Middle frontal gyrus (tissue), 1 donor: ENCODE data around the gene IDS.
A peak's percentile ranks its signal among the peaks of the same experiment; 100 is the strongest.
"Not testable (repeated sequence)": the region's sequence is repeated elsewhere in the genome, so short reads cannot be mapped to it uniquely, and the experiment has no call there.

Experiments used
- DNase-seq: peaks from one replicate; pipeline ENCODE4 v3.0.0-alpha.2; 2015; ENCODE audit warnings: low spot score; ENCODE audit errors: extremely low spot score

The IDS gene

GRCh38 chrX:149502923-149503322 is 2.2 kb downstream of the IDS start:
- DNase-seq = not testable (repeated sequence)

GRCh38 chrX:149499766-149500165 is 5.3 kb downstream of the IDS start:
- no peak for DNase-seq

GRCh38 chrX:149498767-149499166 is 6.3 kb downstream of the IDS start:
- DNase-seq = no peak

- DNase-seq = no peak
Measured at GRCh38 chrX:149497626-149498025, 7.5 kb downstream of the IDS start.

GRCh38 chrX:149497054-149497453 is 8.1 kb downstream of the IDS start:
- DNase-seq = no peak

GRCh38 chrX:149495573-149496071 is 9.5 kb downstream of the IDS start:
- no peak for DNase-seq

GRCh38 chrX:149494844-149495565 is 10.1 kb downstream of the IDS start:
- no peak for DNase-seq

- DNase-seq = no peak
Measured at GRCh38 chrX:149493567-149494562, 11.2 kb downstream of the IDS start.

GRCh38 chrX:149491812-149492211 is 13.3 kb downstream of the IDS start:
- no peak for DNase-seq

GRCh38 chrX:149490100-149490499 is 15.0 kb downstream of the IDS start:
- DNase-seq = no peak

- DNase-seq = not testable (repeated sequence)
Measured at GRCh38 chrX:149488411-149489052, 16.6 kb downstream of the IDS start.

- DNase-seq = not testable (repeated sequence)
Measured at GRCh38 chrX:149488008-149488407, 17.1 kb downstream of the IDS start.

- DNase-seq = no peak
Measured at GRCh38 chrX:149487292-149487691, 17.8 kb downstream of the IDS start.

- no peak for DNase-seq
Measured at GRCh38 chrX:149476513-149476912, 28.6 kb downstream of the IDS start.

- DNase-seq = no peak
Measured at GRCh38 chrX:149473966-149474365, 31.1 kb downstream of the IDS start.

GRCh38 chrX:149473092-149473491 is 32.0 kb downstream of the IDS start:
- no peak for DNase-seq

- no peak for DNase-seq
Measured at GRCh38 chrX:149472625-149473024, 32.5 kb downstream of the IDS start.

GRCh38 chrX:149471397-149471796 is 33.7 kb downstream of the IDS start:
- no peak for DNase-seq

GRCh38 chrX:149470955-149471354 is 34.2 kb downstream of the IDS start:
- DNase-seq = peak; percentile 57

- DNase-seq = no peak
Measured at GRCh38 chrX:149469406-149469805, 35.7 kb downstream of the IDS start.

GRCh38 chrX:149467920-149468319 is 37.2 kb downstream of the IDS start:
- no peak for DNase-seq

- no peak for DNase-seq
Measured at GRCh38 chrX:149467461-149467860, 37.6 kb downstream of the IDS start.
